HepG2 (cell line): ENCODE data around the gene LAP3. TPM values are rescaled to one million over a fixed set of nuclear protein-coding genes. Genes with fewer than 3 reads are reported as not detected.
A peak's percentile ranks its signal among the peaks of the same experiment; 100 is the strongest.

Experiments
- CBX5 ChIP-seq: sonication (generic); formaldehyde crosslinking; IDR thresholded peaks from 2 replicates; pipeline ENCODE4 v1.4.0; 2020; ENCODE audit warnings: missing genetic modification reagents, borderline replicate concordance
- EHMT2 ChIP-seq: fragments of 200-600 bp; sonication (generic); IDR thresholded peaks from 2 replicates; pipeline ENCODE4 v1.7.0; 2017; ENCODE audit warnings: antibody characterized with exemption, low read depth, low read length, borderline replicate concordance
- LBX2 ChIP-seq: sonication (generic); formaldehyde crosslinking; IDR thresholded peaks from 2 replicates; pipeline ENCODE4 v1.5.0; 2020; ENCODE audit warnings: missing genetic modification reagents, mild to moderate bottlenecking, borderline replicate concordance
- MED13 ChIP-seq: sonication (generic); formaldehyde crosslinking; IDR thresholded peaks from 2 replicates; pipeline ENCODE4 v1.5.0; 2020; ENCODE audit warnings: missing genetic modification reagents
- NFATC3 ChIP-seq: sonication (generic); formaldehyde crosslinking; IDR thresholded peaks from 2 replicates; pipeline ENCODE4 v1.5.1; 2020; ENCODE audit warnings: mild to moderate bottlenecking, missing genetic modification reagents
- NR2F2 ChIP-seq: IDR thresholded peaks from 2 replicates; pipeline ENCODE4 v1.6.1; 2012; ENCODE audit warnings: low read depth, inconsistent platforms, borderline replicate concordance
- YY1 ChIP-seq: IDR thresholded peaks from 2 replicates; pipeline ENCODE4 v1.6.1; 2011; ENCODE audit warnings: low read length, low read depth, moderate library complexity, mild to moderate bottlenecking; ENCODE audit not compliant: insufficient read depth, insufficient replicate concordance
- ZNF256 ChIP-seq: sonication (generic); formaldehyde crosslinking; conservative IDR thresholded peaks from 2 replicates; pipeline ENCODE4 v1.4.0; 2020; ENCODE audit warnings: missing genetic modification reagents
- ZNF280D ChIP-seq: sonication (generic); formaldehyde crosslinking; IDR thresholded peaks from 2 replicates; pipeline ENCODE4 v1.5.1; 2020; ENCODE audit warnings: mild to moderate bottlenecking, missing genetic modification reagents
- ZNF343 ChIP-seq: sonication (generic); formaldehyde crosslinking; IDR thresholded peaks from 2 replicates; pipeline ENCODE4 v1.4.0; 2020; ENCODE audit warnings: mild to moderate bottlenecking, missing genetic modification reagents
- ZNF772 ChIP-seq: sonication (generic); formaldehyde crosslinking; IDR thresholded peaks from 2 replicates; pipeline ENCODE4 v1.5.0; 2020; ENCODE audit warnings: mild to moderate bottlenecking, missing genetic modification reagents
- polyA plus RNA-seq, 8 experiments: library from polyadenylated mRNA; depleted of rRNA in 3 of 8; stranded (reverse) in 7 of 8; unstranded in 1 of 8; fragments of >200 nt; fragmentation: Illumina TruSeq in 4 of 8; extraction: Trizol in 4 of 8; gene quantifications; 2 replicates each; pipeline versions ENCODE4 v1.2.1 to v1.2.3, GENCODE V29; 2011 to 2016; ENCODE audit warnings: low read depth in 4 of 8, missing spikeins in 1 of 8, mixed read lengths in 1 of 8; ENCODE audit not compliant: insufficient read depth in 1 of 8
- total RNA-seq, 5 experiments: library from RNA; depleted of rRNA; stranded (reverse); fragments of >200 nt; fragmentation: Illumina TruSeq; extraction: Trizol; gene quantifications; 2 replicates each; pipeline ENCODE4 v1.2.3, GENCODE V29; 2016; ENCODE audit warnings: low read depth in 1 of 5
- TF ChIP-seq, protein P1 (sequence below): sonication (generic); formaldehyde crosslinking; IDR thresholded peaks from 2 replicates; pipeline ENCODE4 v1.5.1; 2020; ENCODE audit warnings: mild to moderate bottlenecking, missing genetic modification reagents, borderline replicate concordance
- TF ChIP-seq, protein P2 (sequence below): sonication (generic); formaldehyde crosslinking; IDR thresholded peaks from 2 replicates; pipeline ENCODE4 v1.4.0; 2020; ENCODE audit warnings: missing genetic modification reagents, borderline replicate concordance
- TF ChIP-seq, protein P3 (sequence below): sonication (generic); formaldehyde crosslinking; conservative IDR thresholded peaks from 2 replicates; pipeline ENCODE4 v1.4.0; 2020; ENCODE audit warnings: mild to moderate bottlenecking, missing genetic modification reagents, moderate library complexity

Gene LAP3
- total and polyA plus RNA-seq, 2 of the 13 experiments (the other 11 are each of a cell fraction or from before 2014, with no cell fraction given) = 106 to 125 TPM

GRCh38 chr4:17556498-17556897 lies 20.5 kb upstream of the LAP3 start (continued):
- TF ChIP-seq, protein P1, sequence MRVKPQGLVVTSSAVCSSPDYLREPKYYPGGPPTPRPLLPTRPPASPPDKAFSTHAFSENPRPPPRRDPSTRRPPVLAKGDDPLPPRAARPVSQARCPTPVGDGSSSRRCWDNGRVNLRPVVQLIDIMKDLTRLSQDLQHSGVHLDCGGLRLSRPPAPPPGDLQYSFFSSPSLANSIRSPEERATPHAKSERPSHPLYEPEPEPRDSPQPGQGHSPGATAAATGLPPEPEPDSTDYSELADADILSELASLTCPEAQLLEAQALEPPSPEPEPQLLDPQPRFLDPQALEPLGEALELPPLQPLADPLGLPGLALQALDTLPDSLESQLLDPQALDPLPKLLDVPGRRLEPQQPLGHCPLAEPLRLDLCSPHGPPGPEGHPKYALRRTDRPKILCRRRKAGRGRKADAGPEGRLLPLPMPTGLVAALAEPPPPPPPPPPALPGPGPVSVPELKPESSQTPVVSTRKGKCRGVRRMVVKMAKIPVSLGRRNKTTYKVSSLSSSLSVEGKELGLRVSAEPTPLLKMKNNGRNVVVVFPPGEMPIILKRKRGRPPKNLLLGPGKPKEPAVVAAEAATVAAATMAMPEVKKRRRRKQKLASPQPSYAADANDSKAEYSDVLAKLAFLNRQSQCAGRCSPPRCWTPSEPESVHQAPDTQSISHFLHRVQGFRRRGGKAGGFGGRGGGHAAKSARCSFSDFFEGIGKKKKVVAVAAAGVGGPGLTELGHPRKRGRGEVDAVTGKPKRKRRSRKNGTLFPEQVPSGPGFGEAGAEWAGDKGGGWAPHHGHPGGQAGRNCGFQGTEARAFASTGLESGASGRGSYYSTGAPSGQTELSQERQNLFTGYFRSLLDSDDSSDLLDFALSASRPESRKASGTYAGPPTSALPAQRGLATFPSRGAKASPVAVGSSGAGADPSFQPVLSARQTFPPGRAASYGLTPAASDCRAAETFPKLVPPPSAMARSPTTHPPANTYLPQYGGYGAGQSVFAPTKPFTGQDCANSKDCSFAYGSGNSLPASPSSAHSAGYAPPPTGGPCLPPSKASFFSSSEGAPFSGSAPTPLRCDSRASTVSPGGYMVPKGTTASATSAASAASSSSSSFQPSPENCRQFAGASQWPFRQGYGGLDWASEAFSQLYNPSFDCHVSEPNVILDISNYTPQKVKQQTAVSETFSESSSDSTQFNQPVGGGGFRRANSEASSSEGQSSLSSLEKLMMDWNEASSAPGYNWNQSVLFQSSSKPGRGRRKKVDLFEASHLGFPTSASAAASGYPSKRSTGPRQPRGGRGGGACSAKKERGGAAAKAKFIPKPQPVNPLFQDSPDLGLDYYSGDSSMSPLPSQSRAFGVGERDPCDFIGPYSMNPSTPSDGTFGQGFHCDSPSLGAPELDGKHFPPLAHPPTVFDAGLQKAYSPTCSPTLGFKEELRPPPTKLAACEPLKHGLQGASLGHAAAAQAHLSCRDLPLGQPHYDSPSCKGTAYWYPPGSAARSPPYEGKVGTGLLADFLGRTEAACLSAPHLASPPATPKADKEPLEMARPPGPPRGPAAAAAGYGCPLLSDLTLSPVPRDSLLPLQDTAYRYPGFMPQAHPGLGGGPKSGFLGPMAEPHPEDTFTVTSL (CRISPR knock-in tag) = peak; percentile 66; the same call in 1 of the 2 replicates
- peak; percentile 41; the same call in 1 of the 2 replicates for TF ChIP-seq NR2F2
- TF ChIP-seq, protein P2, sequence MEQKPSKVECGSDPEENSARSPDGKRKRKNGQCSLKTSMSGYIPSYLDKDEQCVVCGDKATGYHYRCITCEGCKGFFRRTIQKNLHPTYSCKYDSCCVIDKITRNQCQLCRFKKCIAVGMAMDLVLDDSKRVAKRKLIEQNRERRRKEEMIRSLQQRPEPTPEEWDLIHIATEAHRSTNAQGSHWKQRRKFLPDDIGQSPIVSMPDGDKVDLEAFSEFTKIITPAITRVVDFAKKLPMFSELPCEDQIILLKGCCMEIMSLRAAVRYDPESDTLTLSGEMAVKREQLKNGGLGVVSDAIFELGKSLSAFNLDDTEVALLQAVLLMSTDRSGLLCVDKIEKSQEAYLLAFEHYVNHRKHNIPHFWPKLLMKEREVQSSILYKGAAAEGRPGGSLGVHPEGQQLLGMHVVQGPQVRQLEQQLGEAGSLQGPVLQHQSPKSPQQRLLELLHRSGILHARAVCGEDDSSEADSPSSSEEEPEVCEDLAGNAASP (CRISPR knock-in tag) = no peak
- TF ChIP-seq LBX2 (CRISPR knock-in tag) = no peak
- TF ChIP-seq, protein P3, sequence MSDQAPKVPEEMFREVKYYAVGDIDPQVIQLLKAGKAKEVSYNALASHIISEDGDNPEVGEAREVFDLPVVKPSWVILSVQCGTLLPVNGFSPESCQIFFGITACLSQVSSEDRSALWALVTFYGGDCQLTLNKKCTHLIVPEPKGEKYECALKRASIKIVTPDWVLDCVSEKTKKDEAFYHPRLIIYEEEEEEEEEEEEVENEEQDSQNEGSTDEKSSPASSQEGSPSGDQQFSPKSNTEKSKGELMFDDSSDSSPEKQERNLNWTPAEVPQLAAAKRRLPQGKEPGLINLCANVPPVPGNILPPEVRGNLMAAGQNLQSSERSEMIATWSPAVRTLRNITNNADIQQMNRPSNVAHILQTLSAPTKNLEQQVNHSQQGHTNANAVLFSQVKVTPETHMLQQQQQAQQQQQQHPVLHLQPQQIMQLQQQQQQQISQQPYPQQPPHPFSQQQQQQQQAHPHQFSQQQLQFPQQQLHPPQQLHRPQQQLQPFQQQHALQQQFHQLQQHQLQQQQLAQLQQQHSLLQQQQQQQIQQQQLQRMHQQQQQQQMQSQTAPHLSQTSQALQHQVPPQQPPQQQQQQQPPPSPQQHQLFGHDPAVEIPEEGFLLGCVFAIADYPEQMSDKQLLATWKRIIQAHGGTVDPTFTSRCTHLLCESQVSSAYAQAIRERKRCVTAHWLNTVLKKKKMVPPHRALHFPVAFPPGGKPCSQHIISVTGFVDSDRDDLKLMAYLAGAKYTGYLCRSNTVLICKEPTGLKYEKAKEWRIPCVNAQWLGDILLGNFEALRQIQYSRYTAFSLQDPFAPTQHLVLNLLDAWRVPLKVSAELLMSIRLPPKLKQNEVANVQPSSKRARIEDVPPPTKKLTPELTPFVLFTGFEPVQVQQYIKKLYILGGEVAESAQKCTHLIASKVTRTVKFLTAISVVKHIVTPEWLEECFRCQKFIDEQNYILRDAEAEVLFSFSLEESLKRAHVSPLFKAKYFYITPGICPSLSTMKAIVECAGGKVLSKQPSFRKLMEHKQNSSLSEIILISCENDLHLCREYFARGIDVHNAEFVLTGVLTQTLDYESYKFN = peak; percentile 92
- no peak for TF ChIP-seq ZNF280D (CRISPR knock-in tag)
- no peak for TF ChIP-seq EHMT2
- no peak for TF ChIP-seq MED13 (CRISPR knock-in tag)
- no peak for TF ChIP-seq CBX5 (CRISPR knock-in tag)
- TF ChIP-seq ZNF343 = no peak
- no peak for TF ChIP-seq ZNF772
- TF ChIP-seq NFATC3 (CRISPR knock-in tag) = no peak
- no peak for TF ChIP-seq ZNF256 (CRISPR knock-in tag)
- TF ChIP-seq YY1 = no peak
